Sigmoid colon (tissue), 7 donors: ENCODE results near the gene CEPT1. TPM values are rescaled to one million over a fixed set of nuclear protein-coding genes. Genes with fewer than 3 reads are reported as not detected.
"Not testable (repeated sequence)": the region's sequence is repeated elsewhere in the genome, so short reads cannot be mapped to it uniquely, and the experiment has no call there.

ENCODE experiments used
- DNase-seq: peaks from one replicate; pipeline ENCODE4 v3.0.0-alpha.2; 2019
- H3K27ac ChIP-seq, 4 donors: fragments of 200-600 bp; sonication (generic); one replicate each; pipeline ENCODE4 v1.5.1; 2016 to 2019; ENCODE audit warnings: mild to moderate bottlenecking in 1 of 4
- H3K27me3 ChIP-seq, 3 donors: fragments of 200-600 bp; sonication (generic); one replicate each; pipeline ENCODE4 v1.5.1; 2019; ENCODE audit warnings: mild to moderate bottlenecking in 1 of 3
- H3K36me3 ChIP-seq, 4 donors: fragments of 200-600 bp; sonication (generic); one replicate each; pipeline ENCODE4 v1.5.1; 2016 to 2019
- H3K4me1 ChIP-seq, 4 donors: fragments of 200-600 bp; sonication (generic); one replicate each; pipeline ENCODE4 v1.5.1; 2017 to 2019
- H3K4me3 ChIP-seq, 4 donors: fragments of 200-600 bp; sonication (generic); one replicate each; pipeline ENCODE4 v1.5.1; 2017 to 2019; ENCODE audit warnings: mild to moderate bottlenecking in 2 of 4, moderate library complexity in 1 of 4
- H3K9me3 ChIP-seq, 4 donors: fragments of 200-600 bp in 3 of 4; sonication (generic) in 3 of 4; one replicate each; pipeline versions ENCODE4 v1.5.1 to v1.6.1; 2013 to 2019
- CTCF ChIP-seq, 4 experiments: fragments of 450-650 bp in 3 of 4; fragments of 200-600 bp in 1 of 4; IDR thresholded peaks; one replicate each; pipeline ENCODE4 v1.5.1; 2016 to 2019; ENCODE audit warnings: antibody characterized with exemption in 4 of 4, mild to moderate bottlenecking in 3 of 4, moderate library complexity in 2 of 4
- EP300 ChIP-seq, 4 donors: sonication (generic); formaldehyde crosslinking; IDR thresholded peaks; one replicate each; pipeline ENCODE4 v1.6.1; 2017; ENCODE audit warnings: antibody characterized with exemption in 4 of 4
- POLR2A ChIP-seq, 2 donors: fragments of 450-650 bp; IDR thresholded peaks; one replicate each; pipeline ENCODE4 v1.6.1; 2016; ENCODE audit warnings: antibody characterized with exemption in 2 of 2, mild to moderate bottlenecking in 2 of 2, moderate library complexity in 2 of 2
- POLR2AphosphoS5 ChIP-seq, 4 donors: sonication (generic); formaldehyde crosslinking; IDR thresholded peaks; one replicate each; pipeline ENCODE4 v1.6.1; 2017; ENCODE audit warnings: antibody characterized with exemption in 4 of 4
- WGBS, 2 donors: extraction: QIAGEN DNeasy Blood & Tissue Kit; methylation state at CpG; one replicate each; pipeline ENCODE4 v1.1.7; 2013; 5-methylcytosine and 5-hydroxymethylcytosine counted together
- intact Hi-C: fragments of 100-400 bp; cut with DNase I; formaldehyde crosslinking; loops from one replicate; pipeline ENCODE4 v1.15.1; 2023
- polyA plus RNA-seq, 3 donors: library from polyadenylated mRNA; stranded (reverse); fragments of 200-250 nt; gene quantifications; one replicate each; pipeline ENCODE4 v1.2.3, GENCODE V29; 2013
- total RNA-seq, 4 donors: library from RNA; depleted of rRNA; stranded (reverse); fragments of >200 nt; gene quantifications; one replicate each; pipeline ENCODE4 v1.1.0, GENCODE V29; 2016
- donor health status: healthy with polysubstance abuse.
- donor health status: Bipolar disorder and iron deficiency.
- donor health status: healthy.

Gene CEPT1
- total and polyA plus RNA-seq, 7 donors, result 7.2 to 41.0 (median 28.2) TPM

- Histone ChIP-seq H3K4me3 (no peak overlapping the region), H3K4me1 (no peaks in the 10 kb centered on the region), H3K27me3 (no peaks in the 10 kb centered on the region), H3K36me3 (no peaks in the 10 kb centered on the region), H3K9me3 (no peaks in the 10 kb centered on the region), H3K27ac (no peak overlapping the region)
- TF ChIP-seq POLR2A (IDR thresholded peaks at IDR 0.05) (no peak), POLR2AphosphoS5 (IDR thresholded peaks at IDR 0.05) (no peak), EP300 (IDR thresholded peaks at IDR 0.05) (no peak), CTCF (IDR thresholded peaks at IDR 0.05) (no peak)
- 90 to 95% methylated on average over 1 of the region's 1 CpG for WGBS, 2 donors
- DNase-seq, result no peak
- intact Hi-C loops, result no loop called here
Observed at GRCh38 chr1:111211921-111212320, 71.9 kb downstream of the CEPT1 start.

GRCh38 chr1:111212634-111213335 lies 72.8 kb downstream of the CEPT1 start:
- no peaks in the 10 kb centered on the region for H3K4me1 ChIP-seq
- intact Hi-C loops, result no loop called here
- DNase-seq, result no peak
- no peaks in the 10 kb centered on the region for H3K9me3 ChIP-seq
- 81 to 93% methylated on average over 5 of the region's 5 CpGs for WGBS, 2 donors
- H3K27ac ChIP-seq, result no peak overlapping the region
- H3K27me3 ChIP-seq, result no peaks in the 10 kb centered on the region
- H3K4me3 ChIP-seq, result no peak overlapping the region
- H3K36me3 ChIP-seq, result no peaks in the 10 kb centered on the region
- no peak for TF ChIP-seq EP300 (IDR thresholded peaks at IDR 0.05)
- TF ChIP-seq CTCF (IDR thresholded peaks at IDR 0.05), result no peak
- no peak for TF ChIP-seq POLR2AphosphoS5 (IDR thresholded peaks at IDR 0.05)
- no peak for TF ChIP-seq POLR2A (IDR thresholded peaks at IDR 0.05)

GRCh38 chr1:111213412-111213811 lies 73.4 kb downstream of the CEPT1 start:
- Histone ChIP-seq H3K4me3 (no peak overlapping the region), H3K27ac (no peak overlapping the region), H3K9me3 (no peaks in the 10 kb centered on the region), H3K4me1 (no peaks in the 10 kb centered on the region), H3K36me3 (no peaks in the 10 kb centered on the region), H3K27me3 (no peaks in the 10 kb centered on the region)
- no peak for DNase-seq
- 75 to 87% methylated on average over 6 of the region's 6 CpGs for WGBS, 2 donors
- no peak for TF ChIP-seq POLR2AphosphoS5 (IDR thresholded peaks at IDR 0.05)
- TF ChIP-seq CTCF (IDR thresholded peaks at IDR 0.05), result no peak
- no peak for TF ChIP-seq POLR2A (IDR thresholded peaks at IDR 0.05)
- no peak for TF ChIP-seq EP300 (IDR thresholded peaks at IDR 0.05)
- intact Hi-C loops, result no loop called here

GRCh38 chr1:111214074-111214801 lies 74.2 kb downstream of the CEPT1 start:
- WGBS, 2 donors, result 56 to 85% methylated on average over 6 of the region's 6 CpGs
- Histone ChIP-seq H3K9me3 (no peaks in the 10 kb centered on the region), H3K27me3 (no peaks in the 10 kb centered on the region), H3K36me3 (no peaks in the 10 kb centered on the region), H3K4me1 (no peaks in the 10 kb centered on the region), H3K4me3 (no peak overlapping the region), H3K27ac (no peak overlapping the region)
- intact Hi-C loops, result no loop called here
- TF ChIP-seq POLR2A (IDR thresholded peaks at IDR 0.05), result no peak
- no peak for DNase-seq

GRCh38 chr1:111214884-111215283 lies 74.9 kb downstream of the CEPT1 start:
- no peak for DNase-seq
- H3K36me3 ChIP-seq, result no peaks in the 10 kb centered on the region
- intact Hi-C loops, result no loop called here
- no peak overlapping the region for H3K4me3 ChIP-seq
- H3K4me1 ChIP-seq, result no peaks in the 10 kb centered on the region
- no peaks in the 10 kb centered on the region for H3K9me3 ChIP-seq
- H3K27me3 ChIP-seq, result no peaks in the 10 kb centered on the region
- WGBS, 2 donors, result 61 to 88% methylated on average over 7 of the region's 7 CpGs
- TF ChIP-seq POLR2AphosphoS5 (IDR thresholded peaks at IDR 0.05) (no peak), CTCF (IDR thresholded peaks at IDR 0.05) (no peak), EP300 (IDR thresholded peaks at IDR 0.05) (no peak), POLR2A (IDR thresholded peaks at IDR 0.05) (no peak)
- no peak overlapping the region for H3K27ac ChIP-seq

- intact Hi-C loops, H3K4me3 ChIP-seq: not testable (repeated sequence)
- WGBS, 2 donors, result 64 to 88% methylated on average over 2 of the region's 2 CpGs
Observed at GRCh38 chr1:111215285-111215684, 75.3 kb downstream of the CEPT1 start.

More at GRCh38 chr1:111215285-111215684, 75.3 kb downstream of the CEPT1 start:
- not testable (repeated sequence) for H3K9me3 ChIP-seq, H3K27me3 ChIP-seq, H3K4me1 ChIP-seq, DNase-seq, H3K36me3 ChIP-seq, H3K27ac ChIP-seq
